A673 (cell line): Measurements from ENCODE around the gene SH3TC1.

ENCODE experiments used
- CTCF ChIP-seq: fragments of 300-800, 200-600 bp; sonication (generic); conservative IDR thresholded peaks from 2 replicates; pipeline ENCODE4 v1.5.1; 2017; ENCODE audit warnings: low read depth, mild to moderate bottlenecking, antibody characterized with exemption, low read length, moderate library complexity, mixed read lengths
- EZH2 ChIP-seq: fragments of 200-600 bp; sonication (generic); IDR thresholded peaks from 2 replicates; pipeline ENCODE4 v1.6.1; 2017; ENCODE audit warnings: borderline replicate concordance, low read depth, mild to moderate bottlenecking, mixed read lengths, antibody characterized with exemption, low read length; ENCODE audit not compliant: poor library complexity, severe bottlenecking

- TF ChIP-seq CTCF = no peak
- no peak for TF ChIP-seq EZH2
These were observed 65.0 kb downstream of the SH3TC1 start for GRCh38 chr4:8264106-8264505.
